SU-DHL-6 (cell line): ENCODE measurements around the gene SLC16A12.

Source experiments
- CTCF ChIP-seq: fragments of 200-600 bp; sonication (generic); IDR thresholded peaks from one replicate; pipeline ENCODE4 v1.5.1; 2017; ENCODE audit warnings: antibody characterized with exemption, mild to moderate bottlenecking, low read length, moderate library complexity; ENCODE audit not compliant: insufficient read depth, poor library complexity, severe bottlenecking
- EZH2phosphoT487 ChIP-seq: fragments of 200-600 bp; sonication (generic), shearing (Covaris generic); conservative IDR thresholded peaks from 2 replicates; pipeline ENCODE4 v1.6.1; 2018; ENCODE audit warnings: mild to moderate bottlenecking, antibody characterized with exemption, low read length, moderate library complexity, mixed read lengths

- TF ChIP-seq CTCF (no peak), EZH2phosphoT487 (no peak)
These were observed 84.5 kb downstream of the SLC16A12 start for GRCh38 chr10:89450901-89451300.
